Duodenal mucosa (tissue), 2 donors: ENCODE data around the gene SHANK2.

Experiments
- H3K27ac ChIP-seq: one replicate; pipeline ENCODE4 v1.7.0; 2013; ENCODE audit warnings: low read depth, low read length
- H3K27me3 ChIP-seq, 2 donors: one replicate each; pipeline ENCODE4 v1.7.0; 2013; ENCODE audit warnings: low read length in 2 of 2, control low read depth in 1 of 2; ENCODE audit not compliant: insufficient read depth in 2 of 2, control insufficient read depth in 1 of 2
- H3K36me3 ChIP-seq, 2 donors: one replicate each; pipeline ENCODE4 v1.7.0; 2013; ENCODE audit warnings: low read length in 2 of 2, control low read depth in 1 of 2; ENCODE audit not compliant: insufficient read depth in 2 of 2, control insufficient read depth in 1 of 2
- H3K4me1 ChIP-seq, 2 donors: one replicate each; pipeline ENCODE4 v1.7.0; 2013; ENCODE audit warnings: low read length in 2 of 2, control low read depth in 1 of 2; ENCODE audit not compliant: insufficient read depth in 2 of 2, control insufficient read depth in 1 of 2
- H3K4me3 ChIP-seq, 2 donors: one replicate each; pipeline ENCODE4 v1.7.0; 2013; ENCODE audit warnings: low read length in 2 of 2, low read depth in 1 of 2
- H3K9ac ChIP-seq, 2 donors: one replicate each; pipeline ENCODE4 v1.7.0; 2013; ENCODE audit warnings: low read length in 2 of 2, low read depth in 1 of 2
- H3K9me3 ChIP-seq, 2 donors: one replicate each; pipeline ENCODE4 v1.7.0; 2013; ENCODE audit warnings: low read length in 2 of 2, control low read depth in 1 of 2; ENCODE audit not compliant: control insufficient read depth in 1 of 2

The SHANK2 gene

GRCh38 chr11:71210861-71211260, 41.5 kb downstream of the SHANK2 start:
- no peaks in the 10 kb centered on the region for H3K36me3 ChIP-seq
- no peaks in the 10 kb centered on the region for H3K9me3 ChIP-seq
- no peak overlapping the region for H3K27ac ChIP-seq
- no peaks in the 10 kb centered on the region for H3K27me3 ChIP-seq
- no peak overlapping the region for H3K4me3 ChIP-seq
- no peak overlapping the region for H3K9ac ChIP-seq
- H3K4me1 ChIP-seq: peaks cover 0 to 5% of the 10 kb centered on the region in 2 donors

GRCh38 chr11:71209656-71210055, 42.7 kb downstream of the SHANK2 start:
- H3K36me3 ChIP-seq: no peaks in the 10 kb centered on the region
- H3K4me3 ChIP-seq: no peak overlapping the region
- no peaks in the 10 kb centered on the region for H3K27me3 ChIP-seq
- no peak overlapping the region for H3K9ac ChIP-seq
- peaks cover 0 to 5% of the 10 kb centered on the region in 2 donors for H3K4me1 ChIP-seq
- no peaks in the 10 kb centered on the region for H3K9me3 ChIP-seq
- H3K27ac ChIP-seq: no peak overlapping the region

GRCh38 chr11:71209181-71209580, 43.2 kb downstream of the SHANK2 start:
- no peaks in the 10 kb centered on the region for H3K27me3 ChIP-seq
- peaks cover 0 to 5% of the 10 kb centered on the region in 2 donors for H3K4me1 ChIP-seq
- no peak overlapping the region for H3K27ac ChIP-seq
- H3K36me3 ChIP-seq: no peaks in the 10 kb centered on the region
- no peaks in the 10 kb centered on the region for H3K9me3 ChIP-seq
- H3K4me3 ChIP-seq: no peak overlapping the region
- no peak overlapping the region for H3K9ac ChIP-seq

- Histone ChIP-seq H3K27ac (no peak overlapping the region), H3K9me3 (no peaks in the 10 kb centered on the region), H3K9ac (no peak overlapping the region), H3K4me1 (no peaks in the 10 kb centered on the region), H3K4me3 (no peak overlapping the region), H3K27me3 (no peaks in the 10 kb centered on the region), H3K36me3 (no peaks in the 10 kb centered on the region)
Observed at GRCh38 chr11:71208011-71208774, 44.2 kb downstream of the SHANK2 start.

GRCh38 chr11:71207563-71207962, 44.8 kb downstream of the SHANK2 start:
- no peak overlapping the region for H3K27ac ChIP-seq
- no peaks in the 10 kb centered on the region for H3K27me3 ChIP-seq
- H3K9ac ChIP-seq: no peak overlapping the region
- no peaks in the 10 kb centered on the region for H3K9me3 ChIP-seq
- no peaks in the 10 kb centered on the region for H3K4me1 ChIP-seq
- H3K36me3 ChIP-seq: no peaks in the 10 kb centered on the region
- no peak overlapping the region for H3K4me3 ChIP-seq

GRCh38 chr11:71206186-71206585, 46.2 kb downstream of the SHANK2 start:
- Histone ChIP-seq H3K27ac (no peak overlapping the region), H3K36me3 (no peaks in the 10 kb centered on the region), H3K4me1 (peaks cover 0 to 2% of the 10 kb centered on the region in 2 donors), H3K9ac (no peak overlapping the region), H3K9me3 (no peaks in the 10 kb centered on the region), H3K4me3 (no peak overlapping the region), H3K27me3 (no peaks in the 10 kb centered on the region)

- H3K4me1 ChIP-seq: peaks cover 0 to 2% of the 10 kb centered on the region in 2 donors
- no peaks in the 10 kb centered on the region for H3K36me3 ChIP-seq
- H3K27ac ChIP-seq: no peak overlapping the region
- H3K4me3 ChIP-seq: no peak overlapping the region
- no peak overlapping the region for H3K9ac ChIP-seq
- H3K27me3 ChIP-seq: no peaks in the 10 kb centered on the region
- no peaks in the 10 kb centered on the region for H3K9me3 ChIP-seq
Observed at GRCh38 chr11:71204748-71205664, 47.4 kb downstream of the SHANK2 start.

GRCh38 chr11:71204294-71204693, 48.1 kb downstream of the SHANK2 start:
- no peak overlapping the region for H3K9ac ChIP-seq
- no peaks in the 10 kb centered on the region for H3K9me3 ChIP-seq
- H3K27me3 ChIP-seq: no peaks in the 10 kb centered on the region
- no peak overlapping the region for H3K4me3 ChIP-seq
- no peaks in the 10 kb centered on the region for H3K36me3 ChIP-seq
- H3K27ac ChIP-seq: no peak overlapping the region
- peaks cover 0 to 2% of the 10 kb centered on the region in 2 donors for H3K4me1 ChIP-seq

GRCh38 chr11:71203681-71204080, 48.7 kb downstream of the SHANK2 start:
- no peak overlapping the region for H3K27ac ChIP-seq
- no peaks in the 10 kb centered on the region for H3K36me3 ChIP-seq
- H3K27me3 ChIP-seq: no peaks in the 10 kb centered on the region
- no peaks in the 10 kb centered on the region for H3K9me3 ChIP-seq
- no peak overlapping the region for H3K9ac ChIP-seq
- no peak overlapping the region for H3K4me3 ChIP-seq
- H3K4me1 ChIP-seq: peaks cover 0 to 2% of the 10 kb centered on the region in 2 donors

- peaks cover 0 to 2% of the 10 kb centered on the region in 2 donors for H3K4me1 ChIP-seq
- H3K27ac ChIP-seq: no peak overlapping the region
- H3K9ac ChIP-seq: no peak overlapping the region
- no peak overlapping the region for H3K4me3 ChIP-seq
- H3K36me3 ChIP-seq: no peaks in the 10 kb centered on the region
- no peaks in the 10 kb centered on the region for H3K9me3 ChIP-seq
- no peaks in the 10 kb centered on the region for H3K27me3 ChIP-seq
Observed at GRCh38 chr11:71202966-71203365, 49.4 kb downstream of the SHANK2 start.
